NCI-H345 treated with DMSO at 0.1 percent for 48 hours (cell line): ENCODE results near the gene RAD9B.
A peak's percentile ranks its signal among the peaks of the same experiment; 100 is the strongest.
"Not testable (repeated sequence)": the region's sequence is repeated elsewhere in the genome, so short reads cannot be mapped to it uniquely, and the experiment has no call there.

Source experiments
- DNase-seq: peaks from one replicate; lab custom pipeline; 2025; ENCODE audit not compliant: unreplicated experiment; lab: John Stamatoyannopoulos, UW

The RAD9B gene

GRCh38 chr12:110501752-110502738 lies at the start of gene RAD9B, which contains the start of gene VPS29:
RAD9B (plus strand) TSS chr12:110502331; CDS start chr12:110502338, 7 bp downstream.
VPS29 (minus strand) TSS chr12:110502111; CDS start chr12:110502051, 60 bp downstream.
- peak; percentile 96 for DNase-seq

DNA sequence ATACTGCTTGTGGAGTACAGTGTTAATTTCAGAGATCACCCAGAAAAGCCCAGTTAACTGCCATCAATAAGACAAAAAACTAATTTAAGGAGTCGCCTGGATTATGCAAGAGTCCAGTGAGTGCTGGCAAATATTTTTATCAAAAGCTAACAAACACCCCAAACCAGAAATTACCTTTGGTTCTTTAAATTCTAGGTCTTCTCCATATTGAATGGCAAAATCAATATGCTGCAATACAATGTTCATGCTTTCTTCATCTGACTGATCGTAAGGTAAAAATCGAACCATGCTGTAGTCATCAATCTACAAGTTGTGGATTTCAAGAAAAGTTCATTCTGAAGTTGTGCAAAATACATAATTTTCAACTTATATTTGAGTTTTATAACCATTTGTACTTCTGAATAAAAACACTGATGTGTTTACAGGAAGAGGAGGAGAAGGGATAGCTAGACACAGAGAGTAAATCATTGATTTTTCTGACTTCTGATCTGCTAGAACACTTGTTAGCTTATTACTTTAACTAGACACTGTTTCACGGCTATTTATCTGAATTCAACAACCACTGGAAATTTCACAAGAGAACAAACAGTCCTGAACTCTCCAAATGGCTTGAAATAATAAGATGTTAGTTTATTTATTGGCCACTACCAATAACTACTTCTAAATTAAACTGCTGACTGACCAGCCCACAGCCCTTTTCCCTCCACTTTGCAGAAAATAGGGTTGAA lies 48.4 kb upstream of the RAD9B start:
- DNase-seq = no peak

DNA sequence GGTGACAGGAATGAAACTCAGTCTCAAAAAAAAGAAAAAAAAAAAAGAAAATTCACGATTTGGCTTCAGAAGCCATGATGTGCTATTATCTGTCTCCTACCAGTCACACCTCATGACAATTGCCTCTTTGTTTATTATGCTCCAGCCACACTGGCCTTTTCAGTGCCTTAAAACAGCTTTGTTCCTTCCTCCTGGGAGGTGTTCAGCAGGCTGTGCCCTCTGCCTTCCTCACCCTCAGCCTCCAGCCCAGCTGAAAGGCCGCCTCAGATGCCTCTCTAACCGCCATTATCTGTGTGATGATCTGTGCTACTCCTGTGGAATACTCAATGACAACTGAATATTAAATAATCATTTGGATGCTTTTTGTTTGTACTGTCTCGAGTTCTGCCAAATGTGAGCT lies 43.4 kb upstream of the RAD9B start:
- DNase-seq = no peak

DNA sequence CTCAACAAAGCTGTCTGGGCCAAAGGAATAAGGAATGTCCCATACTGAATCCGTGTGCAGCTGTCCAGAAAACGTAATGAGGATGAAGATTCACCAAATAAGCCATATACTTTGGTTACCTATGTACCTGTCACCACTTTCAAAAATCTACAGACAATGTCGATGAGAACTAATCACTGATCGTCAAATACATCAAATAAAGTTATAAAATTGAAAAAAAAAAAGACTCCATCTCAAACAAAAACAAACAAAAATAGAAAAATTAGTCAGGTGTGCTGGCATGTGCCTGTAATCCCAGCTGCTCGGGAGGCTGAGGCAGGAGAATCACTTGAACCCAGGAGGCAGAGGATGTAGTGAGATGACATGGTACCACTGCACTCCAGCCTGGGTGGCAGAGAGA lies 40.9 kb upstream of the RAD9B start:
- DNase-seq = not testable (repeated sequence)

DNA sequence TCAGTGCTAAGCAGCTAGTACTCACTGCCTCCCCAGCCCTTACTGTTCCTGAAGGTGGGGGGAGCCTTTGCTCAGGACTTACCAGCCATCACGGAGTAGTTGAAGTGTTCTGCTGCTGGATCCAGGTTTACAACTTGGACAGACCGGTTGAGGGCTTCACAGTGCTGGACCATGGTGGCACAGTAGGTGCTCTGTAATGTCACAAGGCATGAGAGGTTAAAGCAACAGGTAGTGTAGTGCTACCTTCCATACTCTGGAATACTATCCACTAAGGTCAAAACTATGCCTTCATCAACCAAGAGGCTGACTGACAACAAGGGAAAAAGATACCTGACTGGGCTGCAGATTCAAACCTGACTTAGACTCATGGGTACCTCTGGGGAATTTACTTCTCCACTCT lies 37.1 kb upstream of the RAD9B start:
- no peak for DNase-seq

GRCh38 chr12:110465765-110466164 lies 36.4 kb upstream of the RAD9B start:
- not testable (repeated sequence) for DNase-seq

DNA sequence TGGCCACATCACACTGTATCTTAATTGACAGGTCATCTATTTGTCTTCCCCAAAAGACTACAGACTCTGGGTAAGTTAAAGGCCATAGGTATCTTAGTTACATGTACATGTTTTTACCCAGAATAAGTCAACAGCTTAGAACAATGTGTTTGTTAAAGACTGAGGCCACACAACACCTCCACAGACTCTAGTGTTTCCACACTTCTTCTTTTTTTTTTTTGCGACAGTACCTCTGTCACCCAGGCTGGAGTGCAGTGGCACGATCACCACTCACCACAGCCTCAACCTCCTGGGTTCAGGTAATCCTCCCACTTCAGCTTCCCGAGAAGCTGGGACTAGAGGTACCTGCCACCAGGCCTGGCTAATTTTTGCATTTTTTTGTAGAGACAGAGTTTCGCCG lies 35.3 kb upstream of the RAD9B start:
- DNase-seq = no peak

DNA sequence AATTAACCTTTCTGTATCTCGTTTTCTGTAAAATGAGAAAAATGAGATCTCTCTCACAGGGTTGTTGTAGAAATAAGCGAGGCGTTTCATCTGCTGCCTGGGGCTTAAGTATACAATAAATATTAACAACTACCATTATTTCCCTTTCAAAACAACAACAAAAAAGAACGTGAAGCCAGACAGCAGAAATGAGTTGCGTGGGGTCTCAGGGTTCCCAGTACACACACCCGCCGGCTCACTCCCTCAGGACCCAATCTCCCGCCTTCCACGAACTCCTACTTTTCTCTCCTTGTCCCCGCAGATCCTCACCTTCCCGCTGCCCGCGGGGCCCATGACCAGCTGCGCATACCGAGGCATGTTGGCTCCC lies 34.3 kb upstream of the RAD9B start:
- DNase-seq = no peak

- peak; percentile 97 for DNase-seq
These were observed 33.7 kb upstream of the RAD9B start, which contains the start of the genes FAM216A and GPN3 for GRCh38 chr12:110468214-110469048. FAM216A (plus strand) TSS chr12:110468845; CDS start chr12:110468876, 31 bp downstream. GPN3 (minus strand) TSS chr12:110468257; CDS start chr12:110468203, 54 bp downstream.

DNA sequence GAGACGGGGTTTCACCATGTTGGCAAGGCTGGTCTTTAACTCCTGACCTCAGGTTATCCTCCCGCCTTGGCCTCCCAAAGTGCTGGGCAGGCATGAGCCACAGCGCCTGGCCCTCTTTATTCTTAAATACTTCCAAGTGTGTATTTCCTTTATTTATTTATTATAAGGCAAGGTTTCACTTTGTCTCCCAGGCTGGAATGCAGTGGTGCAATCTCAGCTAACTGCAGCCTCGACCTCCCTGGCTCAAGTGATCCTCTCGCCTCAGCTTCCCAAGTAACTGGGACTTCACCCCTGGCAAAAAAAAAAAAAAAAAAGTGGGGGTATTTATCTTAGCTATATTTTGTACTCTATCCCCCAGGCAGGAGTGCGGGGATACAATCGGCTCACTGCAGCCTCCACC lies 26.7 kb upstream of the RAD9B start:
- DNase-seq = no peak

- DNase-seq = no peak
These were observed 3.0 kb upstream of the RAD9B start for GRCh38 chr12:110498984-110499706.

GRCh38 chr12:110501399-110501751 lies 756 bp upstream of the RAD9B start:
- peak; percentile 31 for DNase-seq

DNA sequence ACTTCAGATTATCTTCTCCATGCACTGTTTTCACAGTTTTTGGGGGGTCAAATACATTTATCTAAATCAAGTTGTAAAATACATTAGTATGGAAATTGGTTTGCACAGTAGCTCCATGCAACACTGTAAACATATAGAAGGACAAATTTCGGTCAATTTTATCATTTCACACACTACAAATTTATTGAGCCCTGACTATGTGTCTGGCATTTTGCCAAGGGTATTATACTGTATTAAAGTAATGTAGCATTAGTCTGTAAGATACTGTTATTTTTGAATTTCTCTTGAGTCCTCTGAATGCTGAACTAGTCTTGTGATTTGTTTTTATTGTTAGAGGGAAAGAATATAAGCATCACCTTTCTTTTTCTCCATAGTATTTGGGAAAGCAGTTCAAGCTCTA lies 1.3 kb downstream of the RAD9B start:
- no peak for DNase-seq

- DNase-seq = no peak
These were observed 3.2 kb downstream of the RAD9B start for GRCh38 chr12:110505332-110505731.

GRCh38 chr12:110508071-110508586 lies 6.0 kb downstream of the RAD9B start:
- no peak for DNase-seq

- DNase-seq = no peak
These were observed 11.7 kb downstream of the RAD9B start for GRCh38 chr12:110513842-110514241.

GRCh38 chr12:110514363-110514762 lies 12.2 kb downstream of the RAD9B start:
- DNase-seq = no peak

DNA sequence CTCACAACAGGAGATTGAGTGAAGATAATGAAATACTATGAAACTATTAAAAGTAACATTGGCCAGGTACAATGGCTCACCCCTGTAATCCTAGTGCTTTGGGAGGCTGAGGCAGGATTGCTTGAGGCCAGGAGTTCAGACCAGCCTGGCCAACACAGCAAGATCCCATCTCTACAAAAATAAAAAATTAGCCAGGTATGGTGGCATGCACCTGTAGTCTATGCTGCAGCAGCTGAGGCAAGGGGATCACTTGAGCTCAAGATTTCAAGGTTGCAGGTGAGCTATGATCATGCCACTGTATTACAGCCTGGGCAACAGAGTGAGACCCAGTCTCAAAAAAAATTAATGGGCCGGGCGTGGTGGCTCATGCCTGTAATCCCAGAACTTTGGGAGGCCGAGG lies 14.9 kb downstream of the RAD9B start:
- no peak for DNase-seq

DNA sequence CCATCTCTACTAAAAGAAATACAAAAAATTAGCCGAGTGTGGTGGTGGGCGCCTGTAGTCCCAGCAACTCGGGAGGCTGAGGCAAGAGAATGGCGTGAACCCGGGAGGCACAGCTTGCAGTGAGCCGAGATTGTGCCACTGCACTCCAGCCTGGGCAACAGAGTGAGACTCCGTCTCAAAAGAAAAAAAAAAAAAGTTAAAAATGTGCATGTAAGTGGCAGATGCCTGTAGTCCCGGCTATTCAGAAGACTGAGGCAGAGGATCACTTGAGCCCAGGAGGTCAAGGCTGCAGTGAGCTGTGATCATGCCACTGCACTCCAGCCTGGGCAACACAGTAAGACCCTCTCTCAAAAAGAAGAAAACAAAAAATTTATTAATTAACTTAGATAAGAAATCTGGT lies 15.9 kb downstream of the RAD9B start:
- DNase-seq = not testable (repeated sequence)
